ENCODE data around the gene MTHFD1.

MTHFD1 gene

DNA sequence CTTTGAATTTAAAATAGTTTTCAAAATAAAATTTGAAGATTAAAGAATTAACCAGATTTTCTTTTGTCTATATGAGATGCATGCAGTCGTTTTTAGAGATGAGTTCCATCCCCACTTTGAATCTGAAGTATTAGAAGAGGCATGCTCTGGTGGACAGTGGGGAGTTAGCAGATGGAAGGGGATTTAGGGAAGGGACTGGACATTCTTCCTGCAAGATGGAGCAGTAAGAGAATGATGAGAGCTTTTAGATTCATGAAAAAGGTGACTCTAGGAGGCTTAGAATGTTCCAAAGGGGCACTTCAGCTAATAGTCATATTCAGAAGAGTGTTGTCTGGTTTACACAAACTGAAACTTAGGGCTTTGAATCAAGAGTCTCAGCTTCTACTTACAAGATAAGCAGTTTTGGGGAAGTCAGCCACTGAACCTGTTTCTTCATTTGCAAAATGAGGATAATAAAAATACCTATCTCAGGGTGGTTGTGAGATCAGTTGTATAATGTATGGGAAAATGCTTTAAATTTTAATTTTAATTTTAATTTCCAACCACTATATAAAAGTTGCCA, 120.1 kb downstream of the MTHFD1 start:
- no peak overlapping the region for H3K4me3 Mint-ChIP-seq
- H3K4me1 Mint-ChIP-seq: peaks cover 48% of the 10 kb centered on the region
- TF ChIP-seq, protein P1, sequence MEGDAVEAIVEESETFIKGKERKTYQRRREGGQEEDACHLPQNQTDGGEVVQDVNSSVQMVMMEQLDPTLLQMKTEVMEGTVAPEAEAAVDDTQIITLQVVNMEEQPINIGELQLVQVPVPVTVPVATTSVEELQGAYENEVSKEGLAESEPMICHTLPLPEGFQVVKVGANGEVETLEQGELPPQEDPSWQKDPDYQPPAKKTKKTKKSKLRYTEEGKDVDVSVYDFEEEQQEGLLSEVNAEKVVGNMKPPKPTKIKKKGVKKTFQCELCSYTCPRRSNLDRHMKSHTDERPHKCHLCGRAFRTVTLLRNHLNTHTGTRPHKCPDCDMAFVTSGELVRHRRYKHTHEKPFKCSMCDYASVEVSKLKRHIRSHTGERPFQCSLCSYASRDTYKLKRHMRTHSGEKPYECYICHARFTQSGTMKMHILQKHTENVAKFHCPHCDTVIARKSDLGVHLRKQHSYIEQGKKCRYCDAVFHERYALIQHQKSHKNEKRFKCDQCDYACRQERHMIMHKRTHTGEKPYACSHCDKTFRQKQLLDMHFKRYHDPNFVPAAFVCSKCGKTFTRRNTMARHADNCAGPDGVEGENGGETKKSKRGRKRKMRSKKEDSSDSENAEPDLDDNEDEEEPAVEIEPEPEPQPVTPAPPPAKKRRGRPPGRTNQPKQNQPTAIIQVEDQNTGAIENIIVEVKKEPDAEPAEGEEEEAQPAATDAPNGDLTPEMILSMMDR (IDR thresholded peaks at IDR 0.05; ENCODE audit: unreplicated experiment in 3 of 3): no peak
- no peak overlapping the region for H3K27ac Mint-ChIP-seq
- H3K27me3 Mint-ChIP-seq (ENCODE audit: low read depth): no peaks in the 10 kb centered on the region
- no peaks in the 10 kb centered on the region for H3K36me3 Mint-ChIP-seq (ENCODE audit: low read depth)
- H3K9me3 Mint-ChIP-seq: no peaks in the 10 kb centered on the region

DNA sequence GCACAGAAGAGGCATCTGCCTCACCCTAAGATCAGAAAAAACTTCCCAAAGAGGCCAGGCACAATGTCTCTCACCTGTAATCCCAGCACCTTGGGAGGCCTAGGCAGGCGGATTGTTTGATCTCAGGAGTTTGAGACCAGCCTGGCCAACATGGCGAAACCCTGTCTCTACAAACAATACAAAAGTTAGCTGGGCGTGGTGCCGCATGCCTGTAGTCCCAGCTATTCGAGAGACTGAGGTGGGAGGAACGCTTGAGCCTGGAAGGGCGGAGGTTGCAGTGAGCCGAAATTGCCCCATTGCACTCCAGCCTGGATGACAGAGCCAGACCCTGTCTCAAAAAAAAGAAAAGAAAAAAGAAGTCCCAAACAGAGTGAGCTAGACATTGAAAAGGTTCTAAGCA, 120.9 kb downstream of the MTHFD1 start:
- no peak overlapping the region for H3K27ac Mint-ChIP-seq
- H3K4me1 Mint-ChIP-seq: peaks cover 51% of the 10 kb centered on the region
- TF ChIP-seq, protein P1 (IDR thresholded peaks at IDR 0.05; ENCODE audit: unreplicated experiment in 3 of 3): no peak
- H3K27me3 Mint-ChIP-seq (ENCODE audit: low read depth): no peaks in the 10 kb centered on the region
- no peak overlapping the region for H3K4me3 Mint-ChIP-seq
- no peaks in the 10 kb centered on the region for H3K36me3 Mint-ChIP-seq (ENCODE audit: low read depth)
- H3K9me3 Mint-ChIP-seq: no peaks in the 10 kb centered on the region

All from nephron (organoid).